HL-60/S4 (cell line): ENCODE results near the gene PRR20G.

Source experiments
- in situ Hi-C: fragments of 300-500 bp; cut with MboI; formaldehyde crosslinking; loops from 2 replicates; pipeline ENCODE4 v1.14.3; 2022; ENCODE audit warnings: low sequenced_read_pairs

Gene PRR20G

DNA sequence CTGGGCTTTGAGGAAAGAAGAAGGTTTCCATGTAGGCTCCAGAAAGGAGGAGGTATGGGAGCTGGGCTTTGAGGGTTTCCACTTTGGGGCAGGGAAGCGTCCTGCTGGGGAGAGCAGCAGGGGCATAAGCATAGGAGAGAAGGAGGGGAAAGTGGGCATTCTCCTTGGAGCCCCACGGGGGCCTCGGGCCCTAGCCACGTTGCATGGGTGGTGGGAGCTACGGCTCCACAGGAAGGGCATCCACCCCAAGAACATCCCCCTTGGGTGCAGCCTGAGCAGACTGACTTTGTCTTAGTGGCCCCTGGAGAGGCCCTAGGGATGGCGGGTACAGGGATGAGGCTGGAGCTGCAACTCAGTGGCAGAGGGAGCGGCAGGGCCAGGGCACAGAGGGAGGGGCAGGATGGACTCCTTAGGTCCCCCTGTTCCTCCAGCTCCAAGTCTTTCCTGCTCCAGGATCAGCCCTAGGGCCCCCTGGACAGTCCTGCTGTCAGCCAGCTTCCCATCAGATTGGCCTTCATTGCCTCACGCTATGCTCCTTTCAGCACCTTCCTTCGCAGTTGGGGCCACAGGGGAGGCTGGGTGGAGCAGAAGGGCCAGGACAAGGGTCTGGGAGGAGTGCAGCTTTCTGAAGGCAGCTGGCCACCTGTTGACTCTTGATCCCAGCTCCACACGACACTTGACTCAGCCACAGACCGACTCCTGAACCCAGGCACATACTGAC is 22.9 kb downstream of the PRR20G start:
- in situ Hi-C loops, result no loop called here

- in situ Hi-C loops, result no loop called here
Observed at GRCh38 chr3:127264292-127264691, 23.6 kb downstream of the PRR20G start.

- in situ Hi-C loops, result no loop called here
Observed at GRCh38 chr3:127263586-127264231, 24.1 kb downstream of the PRR20G start.

GRCh38 chr3:127263037-127263436 is 24.8 kb downstream of the PRR20G start:
- in situ Hi-C loops, result no loop called here

GRCh38 chr3:127262533-127262932 is 25.3 kb downstream of the PRR20G start:
- in situ Hi-C loops, result no loop called here

GRCh38 chr3:127261925-127262324 is 25.9 kb downstream of the PRR20G start:
- in situ Hi-C loops, result no loop called here

DNA sequence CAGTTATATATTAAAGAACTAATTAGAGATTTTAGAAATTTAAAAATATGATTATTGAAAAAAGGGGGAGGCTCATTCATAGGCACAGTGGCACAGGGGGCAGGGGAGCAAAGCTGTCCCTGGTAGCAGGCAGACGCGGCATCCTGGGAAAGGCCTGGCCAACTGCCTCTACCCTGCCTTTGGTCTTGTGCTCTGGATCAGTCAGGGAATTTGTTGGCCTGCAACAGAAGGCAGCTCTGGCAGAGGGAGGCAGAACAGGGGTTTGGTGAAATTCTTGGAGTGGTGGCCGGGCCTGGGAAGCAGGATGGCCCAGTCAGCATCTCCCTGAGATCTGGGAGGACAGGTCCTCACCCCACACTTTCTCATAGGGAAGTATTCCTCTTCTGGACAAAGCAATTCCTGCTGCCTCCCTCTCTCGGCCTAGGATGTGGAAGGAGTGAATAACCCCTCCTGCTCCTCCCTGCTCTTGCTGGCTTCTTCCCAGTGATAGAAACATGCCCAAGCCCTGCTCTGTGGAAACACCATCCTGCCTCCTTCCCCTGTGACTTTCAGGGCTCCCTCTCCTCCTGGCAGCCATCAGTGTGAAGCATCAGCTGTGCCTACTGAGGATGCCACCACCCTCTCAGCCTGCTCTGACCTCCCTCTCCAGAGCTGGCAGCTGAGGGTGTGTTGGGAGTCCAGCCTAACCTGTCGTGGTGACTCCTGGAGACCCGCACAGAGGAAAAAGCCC is 26.9 kb downstream of the PRR20G start:
- in situ Hi-C loops, result no loop called here

DNA sequence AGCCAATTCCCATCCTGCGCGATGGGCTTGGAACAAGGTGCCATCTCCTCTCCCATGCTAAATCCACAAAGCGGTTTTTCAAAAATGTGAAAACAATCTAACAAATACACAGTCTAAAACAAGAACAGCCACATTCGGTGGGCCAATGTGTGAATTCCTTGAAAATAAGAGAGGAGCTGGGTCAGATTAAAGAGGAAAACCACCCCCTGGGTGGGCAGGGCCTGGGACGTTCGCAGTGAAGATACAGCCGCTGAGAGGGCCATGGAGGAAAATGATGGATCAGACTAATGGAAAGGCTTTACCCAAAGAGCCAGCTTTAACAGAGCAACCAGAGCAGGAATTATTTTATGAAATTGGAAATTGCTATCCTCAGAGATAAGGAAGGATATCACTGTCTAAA is 27.4 kb downstream of the PRR20G start:
- in situ Hi-C loops, result no loop called here

DNA sequence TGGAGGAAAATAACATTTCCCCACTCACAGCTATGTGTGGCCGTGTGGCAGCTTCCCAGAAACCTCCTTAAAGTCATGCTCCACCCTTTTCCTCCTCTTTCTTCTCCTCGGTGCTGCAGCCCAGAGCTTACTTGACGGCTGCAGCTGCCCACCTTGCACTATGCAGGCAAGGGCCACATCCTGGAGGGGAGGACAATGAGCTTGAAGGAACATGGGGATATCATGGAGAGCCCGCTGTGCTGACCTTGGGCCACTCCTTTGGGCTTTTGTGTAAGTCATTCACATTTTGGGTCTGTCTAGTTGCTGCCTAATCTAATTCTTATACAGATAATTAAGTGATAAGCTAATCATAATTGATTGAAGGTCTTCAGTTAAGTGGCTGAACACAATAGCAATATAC is 28.0 kb downstream of the PRR20G start:
- in situ Hi-C loops, result no loop called here

DNA sequence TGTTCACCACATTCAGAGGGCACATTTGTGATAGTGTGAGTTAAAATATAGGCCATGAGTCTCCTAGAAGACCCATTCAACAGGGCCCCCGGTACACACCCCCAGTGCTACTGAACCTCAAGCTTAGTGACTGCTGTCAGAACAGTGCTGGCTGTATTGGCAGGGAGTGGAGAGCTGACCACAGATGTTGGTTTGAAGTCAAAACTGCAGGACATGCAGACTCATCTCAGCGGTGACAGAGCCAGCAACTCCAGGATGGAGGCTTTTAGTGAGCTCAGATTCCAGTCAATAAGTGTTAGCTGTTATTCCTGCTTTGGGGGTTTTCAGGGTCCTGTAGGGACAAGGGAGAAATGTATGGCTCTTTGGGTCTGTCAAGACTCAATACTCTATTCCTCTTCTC is 29.1 kb downstream of the PRR20G start:
- in situ Hi-C loops, result no loop called here

DNA sequence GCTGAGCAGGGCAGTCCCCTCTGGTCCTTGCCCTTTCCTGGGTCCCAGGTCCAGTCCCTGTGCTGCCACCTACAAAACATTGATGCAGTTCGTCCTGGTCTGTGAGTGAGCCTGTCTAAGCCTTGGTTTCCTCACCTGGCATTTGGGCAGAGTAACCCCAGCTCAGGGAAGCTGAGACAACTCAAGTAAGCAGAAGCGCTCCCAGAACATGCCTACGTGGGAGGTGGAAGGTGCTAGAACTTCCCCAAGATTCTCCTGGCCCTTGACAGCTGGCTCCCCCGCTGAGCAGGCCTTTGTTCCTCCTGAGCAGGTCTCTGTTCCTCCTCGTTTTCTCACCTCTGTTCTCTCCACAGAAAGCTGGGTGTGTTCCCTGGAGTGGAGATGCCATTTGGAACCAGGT is 30.5 kb downstream of the PRR20G start:
- in situ Hi-C loops, result no loop called here

GRCh38 chr3:127256733-127257271 is 31.0 kb downstream of the PRR20G start:
- in situ Hi-C loops, result no loop called here

DNA sequence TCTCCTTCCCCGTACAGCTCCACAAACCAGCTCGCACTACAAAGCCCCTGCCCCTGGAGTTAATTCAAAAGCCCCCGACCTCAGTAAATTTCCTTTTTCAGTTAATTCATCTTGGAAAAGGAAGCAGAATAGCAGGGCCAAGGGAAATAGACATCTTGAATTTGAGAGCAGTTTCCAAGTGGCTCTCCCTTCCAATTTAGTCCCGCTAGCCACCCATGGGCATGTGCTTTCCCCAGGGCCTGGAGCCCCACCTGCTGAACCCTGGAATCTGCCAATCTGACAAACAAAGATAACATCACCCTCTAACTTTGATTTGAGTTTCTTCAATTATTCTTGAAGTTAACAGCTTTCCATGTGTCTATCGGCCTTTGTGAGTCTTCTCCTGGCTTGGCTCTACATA is 31.7 kb downstream of the PRR20G start:
- in situ Hi-C loops, result no loop called here

GRCh38 chr3:127255516-127255915 is 32.3 kb downstream of the PRR20G start:
- in situ Hi-C loops, result no loop called here

GRCh38 chr3:127254730-127255129 is 33.1 kb downstream of the PRR20G start:
- in situ Hi-C loops, result no loop called here

GRCh38 chr3:127254033-127254644 is 33.7 kb downstream of the PRR20G start:
- in situ Hi-C loops, result no loop called here

DNA sequence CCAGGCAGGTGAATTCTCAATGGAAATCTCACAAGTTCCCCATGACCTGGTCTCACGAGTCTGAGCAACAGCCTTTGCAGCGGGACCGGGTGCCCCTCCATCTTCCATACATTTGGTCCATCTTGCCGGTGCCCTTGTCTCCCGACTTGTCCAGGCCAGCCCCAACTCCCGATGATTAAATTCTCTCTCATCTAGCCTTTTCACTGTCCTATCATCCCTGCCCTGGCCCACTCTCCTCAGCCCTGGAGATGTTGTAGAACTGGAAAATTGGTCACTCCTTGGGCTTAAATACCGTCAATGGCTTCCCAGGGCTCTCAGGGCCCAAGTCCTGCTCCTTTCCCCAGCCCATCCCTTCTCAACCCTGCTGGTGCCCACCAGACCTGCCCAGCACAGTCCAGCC is 34.4 kb downstream of the PRR20G start:
- in situ Hi-C loops, result no loop called here

- in situ Hi-C loops, result no loop called here
Observed at GRCh38 chr3:127252446-127252845, 35.4 kb downstream of the PRR20G start.

DNA sequence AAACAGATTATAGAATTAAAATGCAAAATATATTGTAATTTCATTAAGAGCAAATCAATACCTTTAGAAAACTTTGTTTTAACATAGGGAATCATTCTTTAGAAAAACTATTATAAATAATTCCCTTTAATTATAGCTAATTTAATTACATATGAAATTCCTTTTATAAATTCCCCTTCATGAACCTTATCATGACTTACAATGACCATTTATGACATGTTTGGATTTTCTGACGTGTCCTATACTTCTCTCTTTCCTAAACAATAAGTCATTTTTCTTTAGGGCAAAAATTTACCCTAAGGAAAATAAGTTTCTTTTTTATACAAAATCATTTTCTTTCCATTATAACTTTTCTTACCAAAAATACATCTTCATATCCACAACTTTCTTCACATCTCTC is 37.8 kb downstream of the PRR20G start:
- in situ Hi-C loops, result no loop called here

DNA sequence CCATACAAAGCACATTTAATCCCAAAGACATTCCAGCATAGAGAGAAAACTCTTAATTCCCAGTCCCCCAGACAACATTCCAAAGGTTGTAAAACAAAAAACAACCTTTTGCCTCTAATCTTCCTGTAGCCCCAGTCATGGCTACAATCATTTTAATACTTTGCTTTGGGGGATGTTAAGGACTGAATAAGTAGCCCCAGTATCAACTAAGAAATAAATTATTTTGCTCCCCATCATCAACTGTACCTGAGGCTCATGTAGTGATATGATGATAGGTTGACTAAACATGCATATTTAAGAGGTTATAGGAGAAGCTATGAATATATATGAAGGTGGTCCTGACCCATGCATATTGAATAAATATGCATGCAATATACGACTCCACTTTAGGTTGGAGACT is 40.6 kb downstream of the PRR20G start:
- in situ Hi-C loops, result no loop called here

- in situ Hi-C loops, result no loop called here
Observed at GRCh38 chr3:127238602-127239001, 49.2 kb downstream of the PRR20G start.
